ENCODE results near the gene MS4A4E. TPM values are rescaled to one million over a fixed set of nuclear protein-coding genes. Genes with fewer than 3 reads are reported as not detected.

MS4A4E gene
- total RNA-seq, 1 donor from 2014 or later = not detected

DNA sequence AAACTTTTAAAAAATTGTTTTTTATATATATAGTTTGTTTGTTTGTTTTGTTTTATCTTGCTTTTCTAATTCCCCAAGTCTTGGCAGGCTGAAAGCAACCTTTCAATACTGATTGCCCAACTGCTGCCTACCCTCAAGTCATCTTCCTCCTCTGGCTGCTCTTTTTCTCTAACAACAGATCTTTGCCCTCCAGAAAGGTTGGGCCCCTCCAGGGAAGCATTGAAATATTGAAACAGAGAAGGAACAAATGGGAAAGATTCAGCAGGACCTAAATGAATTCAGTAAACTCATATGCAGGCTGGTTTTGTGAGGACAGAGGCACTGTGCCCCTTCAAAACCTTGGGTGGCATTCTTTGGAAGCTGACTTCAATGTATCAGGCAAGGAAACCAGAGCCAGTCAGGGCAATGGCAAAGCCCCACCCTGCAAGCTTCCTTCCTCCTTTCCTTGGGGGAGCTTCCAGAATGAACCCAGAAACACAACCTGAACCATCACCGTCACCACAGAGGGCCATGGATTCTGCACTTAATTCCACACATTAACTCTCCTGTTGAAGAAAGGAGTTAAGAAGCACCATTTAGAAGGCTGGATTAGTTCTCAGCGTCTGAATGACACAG lies 59.2 kb downstream of the MS4A4E start:
- Histone ChIP-seq H3K27me3 (ENCODE audit: control insufficient read depth in 3 of 3, insufficient read depth in 3 of 3, low read length in 3 of 3) (no peaks in the 10 kb centered on the region), H3K27ac (ENCODE audit: low read depth, low read length) (peak overlapping the region; percentile 65), H3K9me3 (ENCODE audit: control insufficient read depth in 3 of 3, low read length in 3 of 3) (no peaks in the 10 kb centered on the region), H3K4me3 (ENCODE audit: low read length in 3 of 3) (no peak overlapping the region), H3K36me3 (ENCODE audit: control insufficient read depth in 3 of 3, insufficient read depth in 3 of 3, low read length in 3 of 3) (no peaks in the 10 kb centered on the region), H3K9ac (ENCODE audit: low read depth in 1 of 3, low read length in 3 of 3) (no peak overlapping the region), H3K4me1 (ENCODE audit: control insufficient read depth in 3 of 3, insufficient read depth in 3 of 3, low read length in 3 of 3) (no peaks in the 10 kb centered on the region)

- no peaks in the 10 kb centered on the region for H3K4me1 ChIP-seq (ENCODE audit: control insufficient read depth in 3 of 3, insufficient read depth in 3 of 3, low read length in 3 of 3)
- peak within 1 kb of the TSS in 2 of 3 donors; percentile 18 to 30 for H3K4me3 ChIP-seq (ENCODE audit: low read length in 3 of 3)
- H3K27me3 ChIP-seq (ENCODE audit: control insufficient read depth in 3 of 3, insufficient read depth in 3 of 3, low read length in 3 of 3) = no peaks in the 10 kb centered on the region
- H3K9ac ChIP-seq (ENCODE audit: low read depth in 1 of 3, low read length in 3 of 3) = no peak within 1 kb of the TSS
- peak within 1 kb of the TSS; percentile 65 for H3K27ac ChIP-seq (ENCODE audit: low read depth, low read length)
- no peaks in the 10 kb centered on the region for H3K36me3 ChIP-seq (ENCODE audit: control insufficient read depth in 3 of 3, insufficient read depth in 3 of 3, low read length in 3 of 3)
- no peaks in the 10 kb centered on the region for H3K9me3 ChIP-seq (ENCODE audit: control insufficient read depth in 3 of 3, low read length in 3 of 3)
Measured at GRCh38 chr11:60182541-60183330, 60.2 kb downstream of the MS4A4E start, which contains the start of gene MS4A6A. Gene MS4A6A, minus strand, starts transcription at chr11:60183083. Its CDS starts 1,356 bp downstream, at chr11:60181727.

DNA sequence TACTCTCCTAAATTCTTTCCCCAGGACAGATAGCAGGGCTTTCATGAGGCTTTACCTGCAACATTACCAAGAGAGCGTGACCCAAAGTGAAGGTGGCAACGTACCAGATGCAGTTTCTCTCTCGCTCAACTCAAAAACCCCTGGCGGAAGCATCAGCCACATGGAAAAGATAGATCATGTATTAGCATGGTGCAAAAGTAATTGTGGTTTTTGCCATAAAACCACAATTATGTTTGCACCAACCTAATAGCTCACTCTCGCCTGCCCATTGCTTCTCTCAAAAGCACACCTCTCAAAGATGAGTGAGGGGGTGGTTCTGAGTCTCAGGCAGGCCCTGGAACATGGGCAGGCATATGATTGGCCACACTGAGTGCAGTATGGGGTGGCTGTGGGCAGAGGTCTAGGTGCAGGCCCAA lies 67.1 kb downstream of the MS4A4E start:
- H3K27ac ChIP-seq (ENCODE audit: low read depth, low read length) = no peak overlapping the region
- no peaks in the 10 kb centered on the region for H3K4me1 ChIP-seq (ENCODE audit: control insufficient read depth in 3 of 3, insufficient read depth in 3 of 3, low read length in 3 of 3)
- no peaks in the 10 kb centered on the region for H3K36me3 ChIP-seq (ENCODE audit: control insufficient read depth in 3 of 3, insufficient read depth in 3 of 3, low read length in 3 of 3)
- H3K27me3 ChIP-seq (ENCODE audit: control insufficient read depth in 3 of 3, insufficient read depth in 3 of 3, low read length in 3 of 3) = no peaks in the 10 kb centered on the region
- H3K9me3 ChIP-seq (ENCODE audit: control insufficient read depth in 3 of 3, low read length in 3 of 3) = no peaks in the 10 kb centered on the region
- H3K4me3 ChIP-seq (ENCODE audit: low read length in 3 of 3) = no peak overlapping the region
- no peak overlapping the region for H3K9ac ChIP-seq (ENCODE audit: low read depth in 1 of 3, low read length in 3 of 3)

- Histone ChIP-seq H3K9me3 (ENCODE audit: control insufficient read depth in 3 of 3, low read length in 3 of 3) (no peaks in the 10 kb centered on the region), H3K4me1 (ENCODE audit: control insufficient read depth in 3 of 3, insufficient read depth in 3 of 3, low read length in 3 of 3) (no peaks in the 10 kb centered on the region), H3K27me3 (ENCODE audit: control insufficient read depth in 3 of 3, insufficient read depth in 3 of 3, low read length in 3 of 3) (no peaks in the 10 kb centered on the region), H3K9ac (ENCODE audit: low read depth in 1 of 3, low read length in 3 of 3) (no peak overlapping the region), H3K27ac (ENCODE audit: low read depth, low read length) (no peak overlapping the region), H3K4me3 (ENCODE audit: low read length in 3 of 3) (no peak overlapping the region), H3K36me3 (ENCODE audit: control insufficient read depth in 3 of 3, insufficient read depth in 3 of 3, low read length in 3 of 3) (no peaks in the 10 kb centered on the region)
Measured at GRCh38 chr11:60172011-60172410, 70.9 kb downstream of the MS4A4E start.

GRCh38 chr11:60170566-60170965 lies 72.4 kb downstream of the MS4A4E start:
- Histone ChIP-seq H3K9ac (ENCODE audit: low read depth in 1 of 3, low read length in 3 of 3) (no peak overlapping the region), H3K27me3 (ENCODE audit: control insufficient read depth in 3 of 3, insufficient read depth in 3 of 3, low read length in 3 of 3) (no peaks in the 10 kb centered on the region), H3K4me3 (ENCODE audit: low read length in 3 of 3) (no peak overlapping the region), H3K36me3 (ENCODE audit: control insufficient read depth in 3 of 3, insufficient read depth in 3 of 3, low read length in 3 of 3) (no peaks in the 10 kb centered on the region), H3K27ac (ENCODE audit: low read depth, low read length) (no peak overlapping the region), H3K9me3 (ENCODE audit: control insufficient read depth in 3 of 3, low read length in 3 of 3) (no peaks in the 10 kb centered on the region), H3K4me1 (ENCODE audit: control insufficient read depth in 3 of 3, insufficient read depth in 3 of 3, low read length in 3 of 3) (no peaks in the 10 kb centered on the region)

GRCh38 chr11:60169264-60169915 lies 73.5 kb downstream of the MS4A4E start:
- Histone ChIP-seq H3K4me1 (ENCODE audit: control insufficient read depth in 3 of 3, insufficient read depth in 3 of 3, low read length in 3 of 3) (no peaks in the 10 kb centered on the region), H3K27ac (ENCODE audit: low read depth, low read length) (no peak overlapping the region), H3K27me3 (ENCODE audit: control insufficient read depth in 3 of 3, insufficient read depth in 3 of 3, low read length in 3 of 3) (no peaks in the 10 kb centered on the region), H3K36me3 (ENCODE audit: control insufficient read depth in 3 of 3, insufficient read depth in 3 of 3, low read length in 3 of 3) (no peaks in the 10 kb centered on the region), H3K4me3 (ENCODE audit: low read length in 3 of 3) (no peak overlapping the region), H3K9ac (ENCODE audit: low read depth in 1 of 3, low read length in 3 of 3) (no peak overlapping the region), H3K9me3 (ENCODE audit: control insufficient read depth in 3 of 3, low read length in 3 of 3) (no peaks in the 10 kb centered on the region)

- Histone ChIP-seq H3K27ac (ENCODE audit: low read depth, low read length) (no peak overlapping the region), H3K36me3 (ENCODE audit: control insufficient read depth in 3 of 3, insufficient read depth in 3 of 3, low read length in 3 of 3) (no peaks in the 10 kb centered on the region), H3K9ac (ENCODE audit: low read depth in 1 of 3, low read length in 3 of 3) (no peak overlapping the region), H3K4me1 (ENCODE audit: control insufficient read depth in 3 of 3, insufficient read depth in 3 of 3, low read length in 3 of 3) (no peaks in the 10 kb centered on the region), H3K9me3 (ENCODE audit: control insufficient read depth in 3 of 3, low read length in 3 of 3) (peaks cover 0 to 2% (median 0%) of the 10 kb centered on the region in 3 donors), H3K4me3 (ENCODE audit: low read length in 3 of 3) (no peak overlapping the region), H3K27me3 (ENCODE audit: control insufficient read depth in 3 of 3, insufficient read depth in 3 of 3, low read length in 3 of 3) (no peaks in the 10 kb centered on the region)
Measured at GRCh38 chr11:60168306-60168705, 74.6 kb downstream of the MS4A4E start.

DNA sequence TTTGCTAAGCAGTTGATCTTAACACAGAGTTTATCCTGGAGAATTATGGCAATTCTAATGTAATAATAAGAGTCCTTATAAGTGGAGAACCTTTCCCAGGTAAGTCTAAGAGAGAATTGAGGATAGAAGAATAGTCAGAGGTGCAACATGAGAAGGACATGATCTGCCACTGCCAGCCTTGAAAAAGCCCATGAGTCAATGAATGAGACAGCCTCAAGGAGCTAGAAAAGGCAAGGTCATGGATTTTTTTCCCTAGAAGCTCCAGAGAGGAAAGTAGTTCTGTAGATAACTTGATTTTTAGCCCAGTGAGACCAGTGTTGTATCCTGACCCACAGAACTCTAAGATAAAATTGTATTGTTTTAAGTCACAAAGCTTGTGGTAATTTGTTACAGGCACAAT lies 77.0 kb downstream of the MS4A4E start:
- no peak overlapping the region for H3K4me3 ChIP-seq (ENCODE audit: low read length in 3 of 3)
- H3K36me3 ChIP-seq (ENCODE audit: control insufficient read depth in 3 of 3, insufficient read depth in 3 of 3, low read length in 3 of 3) = no peaks in the 10 kb centered on the region
- no peaks in the 10 kb centered on the region for H3K4me1 ChIP-seq (ENCODE audit: control insufficient read depth in 3 of 3, insufficient read depth in 3 of 3, low read length in 3 of 3)
- H3K9ac ChIP-seq (ENCODE audit: low read depth in 1 of 3, low read length in 3 of 3) = no peak overlapping the region
- no peaks in the 10 kb centered on the region for H3K27me3 ChIP-seq (ENCODE audit: control insufficient read depth in 3 of 3, insufficient read depth in 3 of 3, low read length in 3 of 3)
- peaks cover 0 to 2% (median 0%) of the 10 kb centered on the region in 3 donors for H3K9me3 ChIP-seq (ENCODE audit: control insufficient read depth in 3 of 3, low read length in 3 of 3)
- no peak overlapping the region for H3K27ac ChIP-seq (ENCODE audit: low read depth, low read length)

DNA sequence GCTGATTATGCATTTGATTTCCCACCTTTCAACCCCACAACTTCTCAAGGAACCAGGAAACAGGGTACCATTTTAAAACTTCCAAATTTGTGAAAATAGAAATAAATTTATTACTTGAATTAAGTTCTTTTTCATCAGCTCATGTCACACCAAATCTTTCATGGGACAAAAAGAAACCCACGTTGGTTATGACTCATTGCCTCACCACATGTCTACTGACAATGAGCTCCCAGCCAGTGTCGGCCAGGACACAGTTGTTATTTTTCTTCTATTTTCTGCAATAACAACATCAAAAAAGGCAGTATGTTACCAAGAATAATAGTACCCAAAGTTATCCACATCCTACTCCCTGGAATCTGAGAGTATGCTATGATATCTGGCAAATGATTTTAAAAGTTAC lies 77.4 kb downstream of the MS4A4E start:
- Histone ChIP-seq H3K9ac (ENCODE audit: low read depth in 1 of 3, low read length in 3 of 3) (no peak overlapping the region), H3K27ac (ENCODE audit: low read depth, low read length) (no peak overlapping the region), H3K4me3 (ENCODE audit: low read length in 3 of 3) (no peak overlapping the region), H3K9me3 (ENCODE audit: control insufficient read depth in 3 of 3, low read length in 3 of 3) (peaks cover 0 to 2% (median 0%) of the 10 kb centered on the region in 3 donors), H3K4me1 (ENCODE audit: control insufficient read depth in 3 of 3, insufficient read depth in 3 of 3, low read length in 3 of 3) (no peaks in the 10 kb centered on the region), H3K27me3 (ENCODE audit: control insufficient read depth in 3 of 3, insufficient read depth in 3 of 3, low read length in 3 of 3) (no peaks in the 10 kb centered on the region), H3K36me3 (ENCODE audit: control insufficient read depth in 3 of 3, insufficient read depth in 3 of 3, low read length in 3 of 3) (no peaks in the 10 kb centered on the region)

- H3K27ac ChIP-seq (ENCODE audit: low read depth, low read length) = no peak overlapping the region
- H3K4me1 ChIP-seq (ENCODE audit: control insufficient read depth in 3 of 3, insufficient read depth in 3 of 3, low read length in 3 of 3) = no peaks in the 10 kb centered on the region
- H3K36me3 ChIP-seq (ENCODE audit: control insufficient read depth in 3 of 3, insufficient read depth in 3 of 3, low read length in 3 of 3) = no peaks in the 10 kb centered on the region
- H3K9me3 ChIP-seq (ENCODE audit: control insufficient read depth in 3 of 3, low read length in 3 of 3) = peaks cover 0 to 2% (median 0%) of the 10 kb centered on the region in 3 donors
- no peak overlapping the region for H3K4me3 ChIP-seq (ENCODE audit: low read length in 3 of 3)
- H3K27me3 ChIP-seq (ENCODE audit: control insufficient read depth in 3 of 3, insufficient read depth in 3 of 3, low read length in 3 of 3) = no peaks in the 10 kb centered on the region
- H3K9ac ChIP-seq (ENCODE audit: low read depth in 1 of 3, low read length in 3 of 3) = no peak overlapping the region
Measured at GRCh38 chr11:60164550-60165075, 78.3 kb downstream of the MS4A4E start.
